Spinal cord (tissue), 10 donors: ENCODE measurements around the gene SERPINA3. TPM values are rescaled to one million over a fixed set of nuclear protein-coding genes. Genes with fewer than 3 reads are reported as not detected.

Experiments used
- DNase-seq, 6 donors: peaks; one replicate each; pipeline versions ENCODE4 v3.0.0 to v3.0.0-alpha.2; 2013 to 2015; ENCODE audit warnings: low spot score in 6 of 6, low read depth in 4 of 6
- H3K27ac ChIP-seq: one replicate; pipeline ENCODE4 v1.5.1; 2013; ENCODE audit warnings: low read depth, low read length, control low read depth
- H3K27me3 ChIP-seq: one replicate; pipeline ENCODE4 v1.6.1; 2013; ENCODE audit warnings: low read length; ENCODE audit not compliant: control insufficient read depth, insufficient read depth
- H3K36me3 ChIP-seq: one replicate; pipeline ENCODE4 v1.6.1; 2013; ENCODE audit warnings: low read length; ENCODE audit not compliant: control insufficient read depth, insufficient read depth
- H3K4me1 ChIP-seq: one replicate; pipeline ENCODE4 v1.6.1; 2013; ENCODE audit warnings: low read length; ENCODE audit not compliant: control insufficient read depth, insufficient read depth
- H3K4me3 ChIP-seq: one replicate; pipeline ENCODE4 v1.5.1; 2013; ENCODE audit warnings: low read depth, low read length, control low read depth
- H3K9me3 ChIP-seq: one replicate; pipeline ENCODE4 v1.6.1; 2013; ENCODE audit warnings: low read length; ENCODE audit not compliant: control insufficient read depth, insufficient read depth
- WGBS: methylation state at CpG from one replicate; pipeline ENCODE4 v1.1.5; 2013; ENCODE audit warnings: missing lambda C conversion rate; ENCODE audit not compliant: insufficient coverage; 5-methylcytosine and 5-hydroxymethylcytosine counted together
- polyA plus RNA-seq, 2 donors: library from polyadenylated mRNA; unstranded; fragments of 120-200 nt; gene quantifications; one replicate each; pipeline ENCODE4 v1.2.1, GENCODE V29; 2013; ENCODE audit not compliant: insufficient read length in 2 of 2
- total RNA-seq, 2 donors: library from RNA; depleted of rRNA in 1 of 2; stranded (reverse); fragments of 120-200 nt in 1 of 2; fragments of >200 nt in 1 of 2; gene quantifications; one replicate each; pipeline versions ENCODE4 v1.2.3 to v1.2.4, GENCODE V29; 2013 to 2014
- donor health status: healthy.

SERPINA3 gene
- total and polyA plus RNA-seq, 4 donors: 0.78 to 3.0 (median 1.2) TPM

GRCh38 chr14:94649543-94650443 is 37.6 kb downstream of the SERPINA3 start:
- no peak overlapping the region for H3K27ac ChIP-seq
- no peaks in the 10 kb centered on the region for H3K9me3 ChIP-seq
- H3K36me3 ChIP-seq: no peaks in the 10 kb centered on the region
- no peak overlapping the region for H3K4me3 ChIP-seq
- 84% methylated on average over 13 of the region's 13 CpGs for WGBS
- no peak for DNase-seq
- H3K27me3 ChIP-seq: no peaks in the 10 kb centered on the region
- H3K4me1 ChIP-seq: no peaks in the 10 kb centered on the region

- Histone ChIP-seq H3K27me3 (no peaks in the 10 kb centered on the region), H3K27ac (no peak overlapping the region), H3K4me3 (no peak overlapping the region), H3K4me1 (no peaks in the 10 kb centered on the region), H3K36me3 (no peaks in the 10 kb centered on the region), H3K9me3 (no peaks in the 10 kb centered on the region)
- DNase-seq: no peak
- WGBS: 68% methylated on average over 3 of the region's 3 CpGs
Observed at GRCh38 chr14:94650444-94650775, 38.2 kb downstream of the SERPINA3 start.

- DNase-seq: no peak
- H3K36me3 ChIP-seq: no peaks in the 10 kb centered on the region
- no peak overlapping the region for H3K27ac ChIP-seq
- WGBS: 39% methylated on average over 6 of the region's 9 CpGs
- H3K4me3 ChIP-seq: no peak overlapping the region
- H3K27me3 ChIP-seq: no peaks in the 10 kb centered on the region
- no peaks in the 10 kb centered on the region for H3K9me3 ChIP-seq
- H3K4me1 ChIP-seq: no peaks in the 10 kb centered on the region
Observed at GRCh38 chr14:94650806-94651805, 38.9 kb downstream of the SERPINA3 start.

GRCh38 chr14:94653321-94653720 is 41.1 kb downstream of the SERPINA3 start:
- no peaks in the 10 kb centered on the region for H3K36me3 ChIP-seq
- 100% methylated on average over 2 of the region's 5 CpGs for WGBS
- DNase-seq: no peak

GRCh38 chr14:94654071-94654861 is 42.1 kb downstream of the SERPINA3 start:
- H3K27ac ChIP-seq: no peak overlapping the region
- no peak overlapping the region for H3K4me3 ChIP-seq
- H3K4me1 ChIP-seq: no peaks in the 10 kb centered on the region
- H3K27me3 ChIP-seq: no peaks in the 10 kb centered on the region
- no peaks in the 10 kb centered on the region for H3K36me3 ChIP-seq
- DNase-seq: no peak
- WGBS: 71% methylated on average over 9 of the region's 13 CpGs
- H3K9me3 ChIP-seq: no peaks in the 10 kb centered on the region

More at GRCh38 chr14:94653321-94653720, 41.1 kb downstream of the SERPINA3 start:
- Histone ChIP-seq H3K4me1 (no peaks in the 10 kb centered on the region), H3K9me3 (no peaks in the 10 kb centered on the region), H3K27ac (no peak overlapping the region), H3K27me3 (no peaks in the 10 kb centered on the region), H3K4me3 (no peak overlapping the region)

- H3K4me1 ChIP-seq: no peaks in the 10 kb centered on the region
- no peaks in the 10 kb centered on the region for H3K27me3 ChIP-seq
- H3K36me3 ChIP-seq: no peaks in the 10 kb centered on the region
- no peak overlapping the region for H3K27ac ChIP-seq
- H3K9me3 ChIP-seq: no peaks in the 10 kb centered on the region
- WGBS: no CpG with 5 or more reads among the region's 11 CpGs
- H3K4me3 ChIP-seq: no peak overlapping the region
- no peak for DNase-seq
Observed at GRCh38 chr14:94655169-94655710, 43.0 kb downstream of the SERPINA3 start.

GRCh38 chr14:94656043-94656442 is 43.9 kb downstream of the SERPINA3 start:
- H3K27me3 ChIP-seq: no peaks in the 10 kb centered on the region
- no peaks in the 10 kb centered on the region for H3K36me3 ChIP-seq
- DNase-seq: no peak
- no peak overlapping the region for H3K27ac ChIP-seq
- WGBS: 100% methylated on average over 4 of the region's 4 CpGs
- H3K4me1 ChIP-seq: no peaks in the 10 kb centered on the region
- H3K4me3 ChIP-seq: no peak overlapping the region
- H3K9me3 ChIP-seq: no peaks in the 10 kb centered on the region

- H3K27me3 ChIP-seq: no peaks in the 10 kb centered on the region
- no peak for DNase-seq
- H3K36me3 ChIP-seq: no peaks in the 10 kb centered on the region
- H3K27ac ChIP-seq: no peak overlapping the region
- H3K4me3 ChIP-seq: no peak overlapping the region
- no CpG with 5 or more reads among the region's 1 CpG for WGBS
- H3K4me1 ChIP-seq: no peaks in the 10 kb centered on the region
- no peaks in the 10 kb centered on the region for H3K9me3 ChIP-seq
Observed at GRCh38 chr14:94659256-94659655, 47.1 kb downstream of the SERPINA3 start.

GRCh38 chr14:94659901-94660300 is 47.7 kb downstream of the SERPINA3 start:
- H3K27ac ChIP-seq: no peak overlapping the region
- no peaks in the 10 kb centered on the region for H3K27me3 ChIP-seq
- no peaks in the 10 kb centered on the region for H3K36me3 ChIP-seq
- no peaks in the 10 kb centered on the region for H3K9me3 ChIP-seq
- no peaks in the 10 kb centered on the region for H3K4me1 ChIP-seq
- no peak for DNase-seq
- WGBS: 94% methylated on average over 2 of the region's 2 CpGs
- no peak overlapping the region for H3K4me3 ChIP-seq
